HG03280 (cell line): ENCODE measurements around the gene IGFBP1.

Experiments
- ATAC-seq: cut with Tn5 transposase; IDR thresholded peaks from one replicate; pipeline ENCODE4 v1.9.1; 2021; ENCODE audit warnings: mild to moderate bottlenecking, moderate library complexity; ENCODE audit not compliant: unreplicated experiment

Gene IGFBP1

DNA sequence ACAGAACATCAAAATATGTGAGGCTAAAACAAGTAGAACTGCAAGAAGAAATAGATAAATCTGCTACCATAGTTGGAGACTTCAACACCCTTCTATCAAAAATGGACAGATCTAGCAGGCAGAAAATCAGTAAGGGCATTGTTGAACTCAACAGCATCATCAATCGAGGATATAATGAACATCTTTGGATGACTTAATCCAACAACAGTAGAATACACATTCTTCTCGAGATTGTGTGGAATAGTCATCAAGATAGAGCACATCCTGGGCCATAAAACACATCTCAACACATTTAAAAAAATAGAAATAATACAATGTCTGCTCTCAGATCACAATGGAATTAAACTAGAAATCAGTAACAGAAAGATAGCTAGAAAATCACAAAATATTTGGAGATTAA is 9.9 kb downstream of the IGFBP1 start:
- no peak for ATAC-seq

DNA sequence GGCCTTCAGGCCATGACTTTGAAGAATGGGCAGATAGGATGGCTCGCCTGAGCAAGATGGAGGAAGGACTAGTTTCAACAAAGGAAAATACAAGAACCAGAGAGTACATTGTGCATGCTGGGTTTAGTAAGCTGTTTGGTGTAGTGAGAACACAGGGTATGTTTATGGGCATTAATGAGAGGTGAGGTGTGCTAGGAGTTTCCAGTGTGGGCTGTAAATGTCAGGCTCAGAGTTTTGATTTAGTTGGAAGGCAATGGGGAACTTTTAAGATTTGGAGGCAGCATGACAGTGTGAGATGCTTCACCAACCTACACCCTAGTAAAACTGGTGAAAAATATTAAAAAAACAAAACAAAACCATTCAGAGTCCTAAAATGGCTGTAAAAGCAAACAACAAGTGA is 13.3 kb downstream of the IGFBP1 start:
- no peak for ATAC-seq

DNA sequence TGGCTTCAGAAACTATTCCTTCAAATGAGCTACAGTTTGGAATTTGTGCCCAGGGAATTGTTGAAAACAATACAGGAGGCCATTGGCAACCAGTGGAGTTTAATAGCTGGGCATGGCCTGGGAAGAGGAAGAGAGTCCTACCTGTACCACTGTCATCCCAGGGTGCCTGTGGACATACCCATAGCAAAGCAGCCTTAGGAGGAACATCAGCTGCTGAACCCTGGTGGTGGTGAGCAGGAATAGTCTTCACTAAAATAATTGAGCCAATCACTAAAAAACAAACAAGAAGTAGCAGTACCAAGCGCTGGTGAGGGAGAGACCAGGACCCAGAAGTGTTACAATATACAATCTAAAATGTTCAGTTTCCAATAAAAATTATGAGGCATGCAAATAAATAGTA is 14.5 kb downstream of the IGFBP1 start:
- ATAC-seq: no peak

DNA sequence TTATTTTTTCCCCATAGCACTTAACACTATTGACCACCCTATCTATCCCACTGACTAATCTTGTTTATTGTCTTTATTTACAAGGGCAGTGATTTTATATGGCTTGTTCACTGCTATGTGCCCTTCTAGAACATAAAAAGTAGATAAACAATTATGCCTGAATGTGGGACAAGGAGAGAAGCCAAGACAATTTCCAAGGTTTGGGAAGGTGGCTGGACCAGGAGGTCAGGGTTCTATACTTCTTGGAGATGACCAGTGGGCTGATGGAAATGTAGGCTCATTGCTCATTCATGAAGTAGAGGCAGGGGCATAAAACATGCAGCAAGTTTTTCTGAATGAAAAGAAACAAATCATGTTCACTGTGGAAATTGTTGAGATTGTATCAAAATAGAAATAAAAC is 21.3 kb downstream of the IGFBP1 start:
- no peak for ATAC-seq

DNA sequence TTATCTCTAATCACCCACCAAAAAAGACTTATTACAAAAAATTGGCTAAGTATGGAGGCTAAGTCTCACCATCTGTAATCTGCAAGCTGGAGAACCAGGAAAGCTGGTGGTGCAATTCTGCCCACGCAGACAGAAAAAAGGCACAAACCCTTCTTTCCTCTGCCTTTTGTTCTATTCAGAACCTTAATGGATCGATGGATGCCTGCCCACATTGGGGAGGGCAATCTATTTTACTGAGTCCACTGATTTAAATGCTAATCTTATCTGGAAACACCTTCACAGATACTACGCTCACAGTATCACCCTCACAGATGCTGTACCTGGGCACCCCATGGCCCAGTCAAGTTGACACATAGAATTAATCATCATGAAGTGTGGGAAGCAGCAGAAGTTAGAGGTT is 22.6 kb downstream of the IGFBP1 start:
- ATAC-seq: no peak

DNA sequence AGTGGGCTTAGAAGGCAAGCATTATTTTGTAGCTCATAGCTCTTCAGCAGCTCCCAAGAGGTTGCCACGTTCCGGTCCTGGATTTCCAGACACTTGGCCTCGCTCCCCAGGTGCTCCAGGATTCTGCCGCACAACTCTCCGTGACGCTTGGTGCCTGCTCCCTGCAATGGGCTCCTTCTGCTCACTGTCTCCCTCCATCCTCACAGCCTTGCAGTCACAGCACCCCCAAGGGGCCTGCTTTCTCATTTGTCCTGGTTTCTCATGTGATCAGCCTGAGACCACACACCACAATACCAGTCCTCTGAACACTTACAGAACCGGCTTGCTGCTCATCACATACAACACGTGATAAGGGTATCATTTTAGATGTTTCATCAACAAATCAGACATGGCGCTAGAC is 23.0 kb downstream of the IGFBP1 start:
- ATAC-seq: no peak

DNA sequence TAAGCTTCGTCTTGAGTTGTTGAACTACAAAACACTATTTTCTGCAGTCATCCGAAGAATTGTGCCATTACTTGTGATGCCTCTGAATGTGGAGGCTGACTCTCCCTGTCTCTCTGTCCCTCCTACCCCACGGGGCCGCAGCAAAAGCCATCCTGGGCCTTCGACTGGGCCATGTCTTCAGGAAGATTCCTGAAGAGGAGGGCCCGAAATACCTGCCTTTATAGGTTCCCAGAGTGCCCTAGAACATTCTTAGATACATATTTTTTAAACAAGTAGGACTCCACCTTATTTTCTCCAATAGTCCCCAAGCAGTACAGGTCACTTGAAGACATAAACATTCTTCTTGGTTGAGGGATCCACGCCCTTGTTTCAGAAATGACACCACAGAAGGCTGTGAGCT is 24.7 kb downstream of the IGFBP1 start:
- no peak for ATAC-seq

DNA sequence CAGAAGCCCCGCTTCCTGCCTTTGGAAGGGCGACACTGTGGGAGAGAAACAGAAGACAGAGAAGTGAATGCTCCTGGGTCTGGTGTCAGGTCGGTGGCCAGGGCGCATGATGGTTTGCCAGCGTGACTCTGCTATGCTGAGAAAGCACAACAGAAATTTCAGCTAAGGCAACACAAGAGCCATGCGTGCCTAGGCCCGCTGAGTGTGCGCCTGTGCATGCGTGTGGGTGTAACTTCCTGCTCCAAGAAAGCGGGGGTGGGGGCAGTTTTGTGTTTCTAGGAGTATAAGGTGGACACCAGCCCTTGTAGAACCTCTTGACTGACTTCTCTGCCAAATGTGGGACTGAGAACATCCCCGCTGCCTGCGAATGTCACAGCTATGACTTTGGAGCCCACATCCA is 26.6 kb downstream of the IGFBP1 start:
- no peak for ATAC-seq

DNA sequence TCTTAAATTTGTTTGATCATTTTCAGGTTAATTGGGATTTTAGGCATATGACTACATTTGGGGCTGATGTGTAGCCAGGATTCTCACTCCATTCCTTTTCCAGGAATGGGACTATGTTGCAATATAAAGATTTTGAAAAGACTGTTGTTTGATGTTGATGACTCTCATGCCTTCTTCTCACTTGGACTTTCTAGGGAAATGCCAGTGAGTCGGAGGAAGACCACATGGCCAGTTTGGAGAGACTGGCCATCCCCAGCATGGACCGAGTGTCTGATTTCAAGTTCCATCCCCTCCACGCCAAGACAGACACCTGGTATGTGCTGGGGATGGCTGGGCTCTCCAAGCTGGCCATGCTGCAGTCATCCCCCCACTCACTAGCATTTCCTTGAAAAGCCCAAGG is 27.3 kb downstream of the IGFBP1 start:
- ATAC-seq: no peak

DNA sequence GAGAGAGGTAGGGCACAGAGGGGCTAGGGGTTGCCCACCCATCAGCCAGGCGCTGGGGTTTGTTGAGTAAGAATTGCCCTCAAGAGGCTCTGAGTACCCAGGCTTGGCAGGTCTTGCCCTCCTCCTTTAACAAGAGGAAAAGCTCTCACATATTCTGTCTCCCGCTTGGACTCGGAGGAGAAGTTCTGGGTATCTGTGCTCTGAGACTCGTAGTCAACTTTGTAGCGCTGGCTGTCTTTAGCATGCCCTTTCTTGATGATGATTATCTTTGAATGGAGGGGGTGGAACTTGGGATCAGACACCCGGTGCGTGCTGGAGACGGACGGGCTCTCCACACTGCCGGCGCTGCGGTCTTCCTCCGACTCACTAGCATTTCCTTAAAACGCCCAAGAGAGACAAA is 28.8 kb downstream of the IGFBP1 start:
- ATAC-seq: no peak

DNA sequence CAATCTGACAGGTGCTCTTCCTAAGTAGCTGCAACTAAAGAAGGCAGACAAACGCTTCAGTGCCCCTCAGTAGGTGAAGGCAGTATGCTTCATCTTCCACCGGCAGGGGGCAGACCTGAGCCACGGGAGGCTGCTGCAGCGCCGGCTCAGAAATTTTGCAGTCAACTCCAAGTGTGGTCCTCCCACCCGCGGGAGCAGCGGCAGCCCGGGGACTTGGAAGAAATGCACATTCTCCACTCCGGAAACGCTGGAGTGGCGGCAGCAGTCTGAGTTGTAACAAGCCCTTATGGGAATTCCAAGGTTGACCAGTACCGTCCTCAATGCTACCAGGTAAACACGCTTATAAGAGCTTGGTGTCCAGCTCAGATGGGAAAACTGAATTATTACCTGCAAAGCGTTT is 29.4 kb downstream of the IGFBP1 start:
- ATAC-seq: no peak

DNA sequence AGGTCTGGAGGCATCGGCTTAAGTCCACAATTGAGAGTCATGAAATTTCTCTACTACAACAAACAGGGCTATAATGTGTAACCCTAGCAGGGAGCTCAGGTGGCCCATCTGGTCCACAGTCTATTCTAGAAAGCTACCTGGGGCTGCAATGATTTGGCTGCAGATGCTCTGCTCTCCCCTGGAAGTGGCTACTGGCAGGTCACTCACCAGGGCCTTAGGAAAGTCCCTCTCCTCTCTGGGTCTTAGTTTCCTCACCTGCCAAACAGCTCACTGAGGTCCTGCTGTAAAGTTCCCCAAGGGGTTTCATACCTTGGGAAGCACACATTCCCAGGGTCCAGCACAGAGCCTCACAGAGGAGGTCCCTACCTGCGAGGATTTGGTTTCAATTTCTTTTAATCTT is 30.3 kb downstream of the IGFBP1 start:
- no peak for ATAC-seq

DNA sequence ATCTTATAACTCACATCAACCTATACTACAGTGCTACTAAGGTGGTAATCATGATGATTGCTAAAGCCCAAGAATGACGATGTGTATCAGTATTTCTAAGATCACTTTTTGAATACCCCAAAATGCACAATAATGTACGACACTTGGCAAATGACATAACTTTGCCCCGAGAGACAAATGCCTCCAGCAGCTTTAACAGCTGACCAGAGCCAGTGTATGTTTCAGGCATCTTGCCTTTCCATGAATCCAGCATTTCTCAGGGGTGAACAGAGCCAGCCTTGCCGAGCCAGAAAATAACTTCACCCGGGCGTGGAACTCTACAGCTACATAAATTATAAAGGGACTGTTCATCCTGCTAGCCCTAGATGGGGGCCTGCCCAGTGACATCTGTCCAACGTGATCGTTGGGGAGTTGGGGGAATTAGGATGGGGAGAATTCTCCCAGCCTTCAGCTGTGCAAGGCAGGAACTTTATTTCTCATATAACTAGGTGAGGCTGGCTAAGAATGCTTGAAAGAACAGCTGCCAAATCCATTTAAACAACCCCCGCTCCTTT is 31.0 kb downstream of the IGFBP1 start:
- no peak for ATAC-seq

DNA sequence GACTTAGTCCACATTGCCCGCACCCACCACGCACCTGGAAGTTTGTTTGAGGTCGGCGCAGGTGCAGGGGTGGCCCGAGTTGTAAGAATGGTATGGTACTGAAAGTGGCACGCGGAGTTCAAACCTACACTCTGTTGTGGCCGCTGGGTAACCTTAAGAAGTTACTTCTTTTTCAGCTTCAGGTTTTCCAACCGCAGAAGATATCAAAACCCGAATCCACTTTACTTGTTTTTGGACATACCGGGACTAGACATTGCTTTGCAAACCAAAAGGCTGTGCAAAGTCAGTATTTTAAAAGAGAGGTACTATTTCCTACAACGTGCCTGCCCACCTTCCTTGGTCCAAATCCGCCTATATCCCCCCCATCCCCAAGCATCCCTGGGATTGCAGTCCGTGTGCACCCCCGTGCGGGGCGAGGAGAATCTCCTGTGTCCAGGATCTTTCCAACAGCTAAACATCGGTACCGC is 31.7 kb downstream of the IGFBP1 start:
- no peak for ATAC-seq

DNA sequence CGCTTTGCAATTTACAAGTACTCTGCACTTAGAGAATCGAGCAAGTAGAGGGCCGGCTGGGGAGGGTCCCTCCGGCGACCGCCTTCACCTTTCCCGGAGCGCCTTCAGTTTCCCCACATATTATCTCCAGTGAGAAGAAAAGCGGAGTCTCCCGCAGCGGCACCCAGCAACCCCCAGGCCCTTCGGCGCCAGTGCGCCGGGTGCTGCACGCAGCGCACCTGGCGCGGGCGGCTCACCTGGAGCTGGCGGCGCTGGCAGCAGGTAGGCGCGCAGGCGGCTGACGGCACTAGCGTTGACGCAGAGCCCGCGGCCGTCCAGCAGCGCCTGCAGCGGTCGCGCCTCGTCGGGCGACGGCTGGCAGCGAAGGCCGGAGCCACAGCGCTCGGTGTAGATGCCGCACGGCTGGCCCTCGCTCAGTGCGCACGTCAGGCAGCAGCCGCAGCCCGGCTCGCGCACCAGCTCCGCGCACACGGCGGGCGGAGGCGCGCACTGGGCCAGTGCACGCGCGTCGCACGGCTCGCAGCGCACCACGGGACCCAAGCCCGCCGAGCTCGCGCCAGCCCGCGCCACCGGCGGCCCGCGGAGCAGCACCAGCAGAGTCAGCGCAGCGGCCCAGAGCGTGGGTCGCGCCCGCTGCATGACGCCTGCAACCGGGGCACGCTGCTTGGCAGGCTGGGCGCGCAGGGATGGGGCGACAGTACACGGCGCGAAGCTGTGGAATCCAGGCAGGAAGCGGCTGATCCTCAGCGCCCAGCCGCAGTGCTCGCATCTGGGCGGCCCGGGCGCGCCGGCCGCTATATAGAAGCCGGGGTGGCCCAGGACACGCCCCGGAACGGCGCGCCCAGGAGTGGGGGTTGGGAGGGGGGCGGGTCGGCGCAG is 32.5 kb downstream of the IGFBP1 start, which contains the start of gene IGFBP3:
Gene IGFBP3 (minus strand): TSS at position 771 of the 879 bp plus-strand sequence. CDS start 132 bp downstream, at position 639.
- ATAC-seq: no peak

DNA sequence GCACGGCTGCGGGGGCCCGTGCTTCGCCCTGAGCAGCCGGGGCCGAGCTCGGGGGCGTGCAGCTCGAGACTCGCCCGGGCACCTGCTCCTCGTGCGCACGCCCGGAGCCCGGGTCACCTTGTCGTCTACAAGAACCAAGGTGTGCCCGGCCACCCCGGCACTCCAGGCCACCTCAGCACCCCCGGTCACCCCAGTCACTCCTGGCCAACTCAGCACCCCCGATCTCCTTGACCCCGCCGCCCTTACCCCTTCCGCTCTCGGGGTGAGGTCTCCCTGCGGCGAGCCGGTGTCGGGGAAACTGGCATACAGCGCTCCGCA is 33.1 kb downstream of the IGFBP1 start:
- no peak for ATAC-seq

DNA sequence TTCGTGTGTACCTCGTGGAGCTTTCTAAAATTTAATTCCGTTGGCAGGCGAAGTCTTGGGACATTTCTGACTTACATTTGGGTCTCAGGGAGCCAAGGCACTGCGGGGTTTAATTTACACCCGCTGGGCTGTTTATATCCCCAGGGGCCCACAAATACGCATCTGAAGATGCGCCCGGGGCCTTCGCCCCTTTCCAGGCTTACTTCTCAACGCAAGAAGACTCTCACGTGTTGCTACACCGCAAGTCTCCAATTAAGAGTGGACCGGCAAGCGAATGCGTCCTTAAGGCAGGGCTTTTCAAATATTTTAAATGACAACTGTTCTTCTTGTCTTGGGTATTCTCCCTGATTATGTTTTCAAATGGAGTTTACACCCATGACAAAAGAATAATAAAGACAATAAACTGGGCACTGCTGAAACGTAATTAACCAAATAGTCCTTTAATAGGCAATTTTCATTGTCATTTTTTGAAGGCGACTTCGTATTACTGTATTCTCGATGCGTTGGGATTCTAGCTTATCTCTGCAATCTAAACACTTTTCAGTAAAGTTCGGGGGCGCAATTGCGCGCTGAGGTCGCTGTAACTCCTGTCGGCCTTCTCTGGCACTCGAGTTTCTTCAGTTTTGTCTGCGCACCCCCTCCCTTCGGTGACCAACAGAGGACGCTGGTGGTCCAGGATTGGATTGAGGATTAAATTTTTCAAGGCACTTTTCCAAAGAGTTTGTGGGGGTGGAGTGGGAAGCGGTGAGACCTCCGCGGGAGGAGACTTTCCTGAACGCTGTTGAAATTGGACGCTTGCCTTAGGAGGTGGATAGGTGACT is 33.6 kb downstream of the IGFBP1 start:
- no peak for ATAC-seq

DNA sequence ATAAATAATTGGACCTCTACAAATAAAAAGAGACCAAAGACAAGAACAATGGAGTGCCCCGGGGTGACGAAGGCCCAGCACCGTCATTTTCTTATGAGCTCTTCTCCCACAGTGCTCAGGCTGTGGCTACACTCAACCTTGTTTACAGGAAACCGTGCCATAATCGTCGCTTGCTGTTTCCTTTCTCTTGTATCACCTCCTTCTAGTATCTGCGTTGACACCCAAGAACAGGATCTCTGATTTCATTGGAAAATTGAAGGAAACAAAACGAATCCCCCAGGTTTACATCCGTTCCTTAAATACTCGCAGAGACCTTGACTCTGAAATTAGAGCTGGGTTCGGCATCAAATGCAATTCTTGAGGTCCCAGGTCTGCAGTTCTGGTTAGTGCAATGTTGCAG is 34.5 kb downstream of the IGFBP1 start:
- ATAC-seq: no peak

DNA sequence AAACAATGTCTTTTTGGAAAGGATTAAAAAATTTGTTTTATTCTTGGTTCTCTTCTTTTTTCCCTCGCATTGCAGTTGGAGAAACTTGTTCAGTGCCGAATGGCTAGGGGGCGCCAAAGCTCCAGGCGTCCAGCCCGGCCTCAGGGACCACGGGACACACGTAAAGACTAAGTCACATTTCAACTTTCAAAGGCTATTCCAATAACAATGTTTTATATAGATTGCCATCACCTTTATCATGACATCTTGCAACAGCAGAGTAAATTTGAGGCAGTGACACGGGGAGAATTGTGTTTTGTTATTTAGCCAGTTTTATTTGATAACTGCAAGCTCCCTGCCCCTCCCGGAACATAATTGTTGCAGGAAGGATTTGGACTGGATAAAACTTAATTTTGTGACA is 35.0 kb downstream of the IGFBP1 start:
- no peak for ATAC-seq

DNA sequence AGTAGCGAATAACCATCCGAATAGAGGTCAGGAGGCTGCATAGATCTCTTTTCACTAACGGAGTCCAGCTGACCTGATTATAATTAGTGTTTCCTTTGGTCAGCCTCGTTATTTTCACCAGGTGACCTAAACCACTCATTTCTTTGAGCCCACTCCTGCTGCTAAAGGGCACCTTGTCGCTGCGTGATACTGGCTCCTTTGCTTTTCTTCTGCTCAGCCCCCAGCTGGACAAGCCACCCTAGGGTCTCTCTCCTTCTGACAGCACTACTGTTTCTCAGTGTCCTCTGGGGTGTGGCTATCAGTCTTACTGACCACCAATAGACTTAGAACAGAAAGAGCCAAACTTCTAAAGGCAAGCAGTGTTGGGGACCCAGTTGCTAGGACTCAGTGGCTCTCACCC is 35.5 kb downstream of the IGFBP1 start:
- ATAC-seq: no peak

DNA sequence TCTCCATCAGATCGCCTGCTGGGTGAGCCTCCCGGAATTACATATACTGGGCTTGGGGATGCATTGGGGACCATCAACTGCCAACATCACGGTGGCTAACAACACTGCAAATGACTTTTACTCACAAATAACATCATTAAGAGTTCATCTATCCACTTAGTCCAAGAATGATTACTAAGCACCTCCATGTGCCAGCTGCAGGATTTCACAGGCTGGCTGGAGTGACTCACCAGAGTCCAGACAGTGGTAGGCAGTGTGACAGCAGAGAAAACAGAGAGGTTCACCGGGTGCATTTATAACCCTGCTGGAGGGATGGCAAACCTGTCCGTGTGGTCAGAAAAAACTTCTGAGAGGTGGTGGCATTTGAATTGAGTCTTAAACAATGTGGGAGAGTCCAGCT is 36.0 kb downstream of the IGFBP1 start:
- ATAC-seq: no peak

DNA sequence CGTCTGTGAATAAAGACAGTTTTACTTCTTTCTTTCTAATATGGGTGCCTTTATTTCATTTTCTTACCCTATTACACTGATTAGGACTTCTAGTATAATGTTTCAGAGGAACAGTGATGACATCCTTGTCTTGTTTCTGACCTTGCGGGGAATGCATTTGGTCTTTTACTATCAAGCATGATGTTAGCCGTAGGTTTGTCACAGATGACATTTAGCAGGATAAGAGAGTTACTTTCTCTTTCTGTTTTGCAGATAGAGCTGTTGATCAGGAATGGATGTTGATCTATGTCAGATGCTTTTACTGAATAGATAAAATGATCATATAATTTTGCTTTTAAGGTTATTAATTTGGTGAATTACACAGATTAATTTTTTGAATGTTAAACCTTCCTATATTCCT is 39.4 kb downstream of the IGFBP1 start:
- ATAC-seq: no peak
